WERI-Rb-1 (cell line): ENCODE data around the gene PRKAG2.

ENCODE experiments used
- DNase-seq: peaks from one replicate; pipeline ENCODE4 v3.0.0-alpha.2; 2020
- H3K27ac ChIP-seq: fragments of 250-450 bp; sonication (Bioruptor Pico); 2 replicates; pipeline ENCODE4 v1.5.1; 2020; ENCODE audit warnings: mild to moderate bottlenecking, moderate library complexity
- H3K27me3 ChIP-seq: fragments of 250-450 bp; sonication (Bioruptor Pico); 2 replicates; pipeline ENCODE4 v1.5.1; 2021; ENCODE audit warnings: mild to moderate bottlenecking, low read depth, moderate library complexity; ENCODE audit not compliant: insufficient read depth, severe bottlenecking
- H3K36me3 ChIP-seq: fragments of 250-450 bp; sonication (Bioruptor Pico); 2 replicates; pipeline ENCODE4 v1.5.1; 2020; ENCODE audit warnings: mild to moderate bottlenecking, moderate library complexity
- H3K4me3 ChIP-seq: 2 replicates; pipeline ENCODE4 v1.5.1; 2011; ENCODE audit warnings: low read depth, mild to moderate bottlenecking, control low read depth, low read length
- H3K9me3 ChIP-seq: fragments of 250-450 bp; sonication (Bioruptor Pico); 2 replicates; pipeline ENCODE4 v1.5.1; 2021; ENCODE audit warnings: mild to moderate bottlenecking, moderate library complexity; ENCODE audit not compliant: severe bottlenecking
- CTCF ChIP-seq: IDR thresholded peaks from 2 replicates; pipeline ENCODE4 v1.5.1; 2011; ENCODE audit warnings: low read depth, mild to moderate bottlenecking, control low read depth, inconsistent platforms, low read length

PRKAG2 gene

GRCh38 chr7:151823566-151824372 is 53.1 kb downstream of the PRKAG2 start:
- no peak overlapping the region for H3K27ac ChIP-seq
- H3K36me3 ChIP-seq = no peaks in the 10 kb centered on the region
- peak overlapping the region; percentile 18 for H3K4me3 ChIP-seq
- DNase-seq = no peak
- H3K27me3 ChIP-seq = no peaks in the 10 kb centered on the region
- no peak for TF ChIP-seq CTCF
- no peaks in the 10 kb centered on the region for H3K9me3 ChIP-seq

GRCh38 chr7:151822541-151823181 is 54.3 kb downstream of the PRKAG2 start:
- H3K36me3 ChIP-seq = no peaks in the 10 kb centered on the region
- no peak for TF ChIP-seq CTCF
- no peaks in the 10 kb centered on the region for H3K9me3 ChIP-seq
- no peak overlapping the region for H3K4me3 ChIP-seq
- H3K27ac ChIP-seq = no peak overlapping the region
- DNase-seq = no peak
- H3K27me3 ChIP-seq = no peaks in the 10 kb centered on the region

- no peak overlapping the region for H3K27ac ChIP-seq
- no peak for TF ChIP-seq CTCF
- H3K36me3 ChIP-seq = no peaks in the 10 kb centered on the region
- no peak overlapping the region for H3K4me3 ChIP-seq
- no peaks in the 10 kb centered on the region for H3K9me3 ChIP-seq
- no peak for DNase-seq
- H3K27me3 ChIP-seq = no peaks in the 10 kb centered on the region
Measured at GRCh38 chr7:151821806-151822540, 54.9 kb downstream of the PRKAG2 start.

- H3K36me3 ChIP-seq = no peaks in the 10 kb centered on the region
- no peak for TF ChIP-seq CTCF
Measured at GRCh38 chr7:151821226-151821625, 55.7 kb downstream of the PRKAG2 start.

GRCh38 chr7:151820491-151821105 is 56.3 kb downstream of the PRKAG2 start:
- no peak overlapping the region for H3K27ac ChIP-seq
- H3K36me3 ChIP-seq = no peaks in the 10 kb centered on the region
- no peak overlapping the region for H3K4me3 ChIP-seq
- no peaks in the 10 kb centered on the region for H3K27me3 ChIP-seq
- TF ChIP-seq CTCF = no peak
- no peak for DNase-seq
- no peaks in the 10 kb centered on the region for H3K9me3 ChIP-seq

More at GRCh38 chr7:151821226-151821625, 55.7 kb downstream of the PRKAG2 start:
- H3K27ac ChIP-seq = no peak overlapping the region
- DNase-seq = no peak
- no peaks in the 10 kb centered on the region for H3K27me3 ChIP-seq
- H3K9me3 ChIP-seq = no peaks in the 10 kb centered on the region
- H3K4me3 ChIP-seq = no peak overlapping the region
